ENCODE results near the gene ZNF512B.

Gene ZNF512B

GRCh38 chr20:63950701-63951397 lies 18.9 kb downstream of the ZNF512B start:
- DNase-seq (ENCODE audit: low spot score), result no peak

DNA sequence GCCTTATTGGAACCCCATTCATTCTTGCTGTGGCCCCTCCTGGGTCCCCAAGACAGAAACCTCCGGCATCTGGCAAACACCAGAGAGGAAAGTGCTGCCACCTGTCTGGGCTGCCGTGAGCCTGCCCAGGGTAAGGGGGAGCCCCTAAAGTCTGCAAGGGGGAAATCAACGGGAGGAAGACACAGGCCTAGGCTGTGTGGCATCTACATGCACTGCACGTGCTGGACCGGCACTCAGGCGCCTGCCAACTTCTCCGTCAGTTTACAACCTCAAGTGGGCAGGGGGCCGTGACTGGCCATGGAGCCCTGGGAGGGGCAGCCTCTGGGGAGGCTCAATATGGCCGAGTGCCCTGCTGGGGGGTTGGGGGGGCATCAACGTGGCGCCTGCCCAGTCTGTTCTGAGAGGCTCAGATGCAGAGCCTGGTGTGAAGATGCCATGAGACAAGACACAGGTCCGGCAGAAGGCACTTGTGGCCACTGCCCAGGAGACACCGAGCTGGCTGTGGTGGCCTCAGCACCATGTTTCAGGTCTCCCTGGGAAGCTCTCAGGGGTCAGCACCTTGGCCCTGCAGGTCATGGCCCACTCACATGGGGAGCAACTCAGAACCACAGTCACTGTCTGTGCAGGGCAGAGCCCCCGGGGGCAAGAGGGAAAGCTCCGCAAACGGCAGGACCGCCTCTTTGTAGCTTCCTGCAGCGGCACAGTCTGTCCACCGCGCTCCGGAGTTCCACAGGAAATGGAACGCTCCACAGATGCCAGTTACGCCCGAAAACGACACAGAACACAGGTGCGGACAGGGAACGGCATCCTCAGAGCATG lies 21.9 kb downstream of the ZNF512B start:
- no peak for DNase-seq (ENCODE audit: low spot score)

- DNase-seq (ENCODE audit: low spot score), result no peak
Measured at GRCh38 chr20:63946986-63947637, 22.6 kb downstream of the ZNF512B start.

- no peak for DNase-seq (ENCODE audit: low spot score)
Measured at GRCh38 chr20:63945921-63946920, 23.5 kb downstream of the ZNF512B start.

- DNase-seq (ENCODE audit: low spot score), result no peak
Measured at GRCh38 chr20:63945031-63945658, 24.6 kb downstream of the ZNF512B start.

DNA sequence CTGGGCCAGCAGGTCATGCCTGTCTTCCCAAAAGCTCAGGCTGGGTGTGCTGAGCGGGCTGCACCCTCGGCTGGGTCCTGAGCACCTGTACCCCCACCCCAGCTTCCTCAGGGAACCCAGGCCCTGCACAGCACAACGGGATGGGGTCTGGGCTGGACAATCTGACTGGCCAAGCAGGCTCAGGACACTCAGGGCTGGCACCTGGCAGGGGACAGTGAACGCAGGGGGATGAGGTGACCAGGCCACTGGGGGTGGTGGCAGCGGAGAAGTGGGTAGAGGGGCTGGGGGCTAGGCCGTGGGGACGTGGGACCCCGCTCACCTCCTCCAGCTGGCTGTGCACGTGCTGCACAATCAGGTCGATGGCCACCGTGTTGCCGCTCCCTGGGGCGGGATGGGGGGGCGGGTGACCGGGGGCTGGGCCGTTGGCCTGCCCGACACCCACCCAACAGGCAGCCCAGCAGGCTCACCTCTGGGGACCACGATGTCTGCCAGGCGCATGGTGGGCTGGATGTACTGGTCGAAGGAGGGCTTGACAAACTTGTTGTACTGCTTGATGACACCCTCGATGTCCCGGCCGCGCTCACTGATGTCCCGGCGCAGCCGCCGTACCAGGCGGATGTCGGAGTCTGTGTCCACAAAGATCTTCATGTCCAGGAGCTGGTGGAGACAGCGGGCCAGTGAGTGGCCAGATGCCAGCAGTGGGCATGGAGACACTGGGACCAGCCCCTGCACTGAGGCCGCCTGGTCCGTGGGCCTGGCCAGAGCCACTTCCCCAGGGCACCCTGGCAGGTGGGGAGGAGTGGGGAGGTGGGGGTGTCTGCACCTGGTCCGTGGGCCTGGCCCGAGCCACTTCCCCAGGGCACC lies 25.4 kb downstream of the ZNF512B start:
- no peak for DNase-seq (ENCODE audit: low spot score)

DNA sequence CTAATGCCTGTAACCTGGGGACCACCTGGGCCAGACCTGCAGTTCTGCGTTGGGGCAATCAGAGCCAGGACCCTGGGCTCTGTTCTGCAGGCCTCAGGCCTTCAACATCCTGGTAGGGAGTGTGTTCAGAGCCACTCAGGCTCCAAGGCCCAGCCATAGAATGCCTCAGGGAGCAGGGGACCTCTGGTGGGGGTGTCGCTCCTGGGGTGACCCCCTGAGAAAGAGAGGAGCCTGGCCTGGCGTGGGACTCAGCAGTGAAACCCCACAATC lies 26.0 kb downstream of the ZNF512B start:
- DNase-seq (ENCODE audit: low spot score), result no peak

- no peak for DNase-seq (ENCODE audit: low spot score)
Measured at GRCh38 chr20:63942969-63943807, 26.5 kb downstream of the ZNF512B start.

GRCh38 chr20:63942250-63942951 lies 27.3 kb downstream of the ZNF512B start:
- no peak for DNase-seq (ENCODE audit: low spot score)

DNA sequence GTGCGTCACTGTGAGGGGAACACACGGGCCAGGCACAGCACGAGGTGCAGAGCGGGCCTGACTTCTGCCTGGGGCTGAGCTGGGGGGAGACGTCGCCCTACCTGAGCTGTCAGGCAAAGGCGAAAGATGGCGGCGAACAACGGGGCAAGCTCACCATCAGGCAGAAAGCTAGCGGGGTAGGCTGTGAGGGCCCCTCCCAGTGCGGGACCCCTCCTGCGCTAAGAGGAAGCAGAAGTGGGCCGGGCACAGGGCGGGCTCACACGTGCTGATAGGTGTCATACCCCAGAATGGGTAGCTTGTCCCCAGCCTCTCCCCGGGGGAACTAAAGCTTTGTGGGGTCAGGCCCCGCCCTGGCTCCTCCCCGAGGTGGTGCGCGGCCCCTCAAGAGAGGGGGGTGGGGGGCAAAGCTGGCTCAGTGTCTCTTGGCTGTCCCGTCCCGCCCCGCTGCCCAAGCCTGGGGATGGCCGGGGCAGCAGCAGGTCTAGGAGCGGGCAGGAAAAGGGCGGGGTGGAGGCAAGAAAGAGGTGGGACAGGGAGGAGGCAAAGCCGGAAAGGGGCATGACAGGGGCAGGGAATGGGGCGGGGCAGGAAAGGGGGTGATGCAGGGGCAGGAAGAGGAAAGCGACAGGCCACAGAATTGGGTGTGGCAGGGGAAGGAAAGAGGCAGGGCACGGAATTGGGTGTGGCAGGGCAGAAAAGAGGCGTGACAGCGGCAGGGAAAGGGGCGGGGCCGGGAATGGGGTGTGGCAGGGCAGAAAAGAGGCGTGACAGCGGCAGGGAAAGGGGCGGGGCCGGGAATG lies 28.2 kb downstream of the ZNF512B start:
- DNase-seq (ENCODE audit: low spot score), result no peak

GRCh38 chr20:63940472-63941266 lies 29.1 kb downstream of the ZNF512B start:
- no peak for DNase-seq (ENCODE audit: low spot score)

DNA sequence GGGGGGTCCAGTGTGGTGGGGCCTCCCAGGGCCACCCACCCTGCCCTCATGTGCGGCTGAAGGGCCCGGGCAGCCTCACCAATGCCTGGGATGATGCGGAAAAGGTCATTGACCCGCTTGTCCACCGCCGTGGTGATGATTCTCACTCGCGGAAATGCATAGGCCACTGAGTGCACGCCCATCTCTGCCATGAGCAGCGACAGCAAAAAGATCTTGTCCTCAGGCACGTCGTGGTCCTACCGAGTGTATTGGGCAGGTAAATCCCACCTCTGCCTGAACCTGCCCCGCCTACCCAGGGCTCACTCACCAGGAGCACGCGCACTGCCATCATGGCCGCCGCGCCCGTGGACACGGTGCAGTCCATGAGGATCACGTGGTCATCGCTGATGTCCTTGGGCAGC lies 29.7 kb downstream of the ZNF512B start:
- DNase-seq (ENCODE audit: low spot score), result no peak

DNA sequence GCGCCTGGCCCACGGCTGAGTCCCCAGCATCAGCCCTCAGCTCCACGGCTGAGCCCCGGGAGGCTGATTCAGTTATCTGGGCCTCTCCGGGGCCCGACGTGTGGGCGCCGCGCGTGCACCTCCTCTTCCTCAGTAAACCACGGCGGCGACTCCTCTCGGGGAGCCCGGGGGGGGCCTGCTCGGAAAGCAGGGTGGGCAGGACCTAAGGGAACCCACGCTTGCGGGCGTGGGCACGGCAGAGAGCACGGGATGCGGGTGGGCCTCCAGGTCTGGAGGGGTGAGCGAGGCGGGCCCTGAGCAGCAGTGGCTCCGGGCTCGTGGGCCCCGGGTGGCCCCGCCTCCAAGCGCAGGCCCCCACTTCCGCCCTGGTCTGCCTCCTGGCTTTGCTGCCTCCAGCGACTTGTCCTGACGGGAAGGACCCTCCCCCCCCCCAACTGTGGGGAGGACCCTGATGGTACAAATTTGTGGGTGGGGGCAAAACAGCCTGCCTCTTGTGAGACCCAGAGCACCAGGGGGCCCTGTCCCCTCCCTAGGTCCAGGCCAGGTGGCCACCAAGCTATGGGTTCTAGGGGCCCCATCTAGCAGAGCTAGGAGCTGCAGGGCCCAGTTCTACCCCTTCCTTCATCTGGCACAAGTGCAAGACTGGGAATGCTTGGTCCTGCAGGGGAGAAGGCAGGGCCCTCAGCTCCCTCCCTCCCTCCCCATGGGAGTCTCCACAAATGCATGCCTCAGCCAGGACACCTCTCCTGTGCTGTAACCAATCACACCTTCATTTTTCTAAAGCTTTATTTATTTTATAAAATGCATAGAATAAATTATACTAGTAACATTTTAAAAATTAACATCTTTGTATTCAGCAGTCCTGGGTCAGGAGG lies 30.4 kb downstream of the ZNF512B start:
- no peak for DNase-seq (ENCODE audit: low spot score)

DNA sequence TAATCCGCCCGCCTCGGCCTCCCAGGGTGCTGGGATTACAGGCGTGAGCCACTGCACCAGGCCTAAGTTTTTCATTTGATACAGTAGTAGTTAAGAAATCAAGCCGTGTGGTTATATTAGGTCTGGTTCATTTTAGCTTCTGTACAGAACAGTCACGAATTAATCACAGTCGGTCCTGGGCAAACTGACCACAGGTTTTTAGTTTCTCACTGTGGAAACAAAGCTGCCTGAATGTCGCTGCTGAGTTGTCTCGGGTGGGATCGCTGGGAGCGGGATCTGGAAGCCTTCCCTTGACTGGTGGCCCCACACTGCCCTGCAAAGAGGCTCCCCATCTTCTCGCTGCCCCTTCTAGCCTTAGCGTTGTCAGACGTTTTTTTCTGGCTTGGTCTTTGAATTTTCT lies 32.1 kb downstream of the ZNF512B start:
- DNase-seq (ENCODE audit: low spot score), result no peak

- no peak for DNase-seq (ENCODE audit: low spot score)
Measured at GRCh38 chr20:63935447-63935846, 34.3 kb downstream of the ZNF512B start.

Measured in Ammon's horn (tissue), 1 donor.